Activated naive CD4-positive, alpha-beta T cell treated with anti-CD3 and anti-CD28 coated beads, Interleukin-2, amount 50 U/mL, for 24 hours (primary cell): ENCODE measurements around the gene CDA.

Experiments used
- H3K27ac Mint-ChIP-seq: one replicate; pipeline ENCODE4 v1.8.0; 2021; ENCODE audit warnings: mild to moderate bottlenecking, mixed read lengths
- H3K27me3 Mint-ChIP-seq: one replicate; pipeline ENCODE4 v1.8.0; 2021; ENCODE audit warnings: mixed read lengths
- H3K36me3 Mint-ChIP-seq: one replicate; pipeline ENCODE4 v1.8.0; 2021; ENCODE audit warnings: mixed read lengths
- H3K4me1 Mint-ChIP-seq: one replicate; pipeline ENCODE4 v1.8.0; 2021; ENCODE audit warnings: mixed read lengths
- H3K4me3 Mint-ChIP-seq: one replicate; pipeline ENCODE4 v1.8.0; 2021; ENCODE audit warnings: mild to moderate bottlenecking, mixed read lengths
- H3K9me3 Mint-ChIP-seq: one replicate; pipeline ENCODE4 v1.8.0; 2021; ENCODE audit warnings: mixed read lengths

The CDA gene

GRCh38 chr1:20666804-20667203 is 77.9 kb downstream of the CDA start:
- H3K4me1 Mint-ChIP-seq, result peaks cover 11% of the 10 kb centered on the region
- H3K27ac Mint-ChIP-seq, result no peak overlapping the region
- H3K4me3 Mint-ChIP-seq, result no peak overlapping the region
- no peaks in the 10 kb centered on the region for H3K27me3 Mint-ChIP-seq
- no peaks in the 10 kb centered on the region for H3K36me3 Mint-ChIP-seq
- no peaks in the 10 kb centered on the region for H3K9me3 Mint-ChIP-seq
